Hepatocyte (in vitro differentiated cells): ENCODE data around the gene PCNX3.

Experiments
- EZH2 ChIP-seq: fragments of 200-600 bp; sonication (generic); IDR thresholded peaks from 2 replicates; pipeline ENCODE4 v1.6.1; 2016; ENCODE audit warnings: antibody characterized with exemption, mild to moderate bottlenecking, borderline replicate concordance
- EZH2phosphoT487 ChIP-seq: fragments of 200-600 bp; sonication (generic); IDR thresholded peaks from one replicate; pipeline ENCODE4 v1.6.1; 2018; ENCODE audit warnings: antibody characterized with exemption, mild to moderate bottlenecking, low read depth, moderate library complexity; ENCODE audit not compliant: unreplicated experiment, severe bottlenecking
- TF ChIP-seq, protein P1 (sequence below): fragments of 200-600 bp; sonication (generic); IDR thresholded peaks from 2 replicates; pipeline ENCODE4 v1.5.1; 2016; ENCODE audit warnings: antibody characterized with exemption, mild to moderate bottlenecking; ENCODE audit not compliant: poor library complexity

DNA sequence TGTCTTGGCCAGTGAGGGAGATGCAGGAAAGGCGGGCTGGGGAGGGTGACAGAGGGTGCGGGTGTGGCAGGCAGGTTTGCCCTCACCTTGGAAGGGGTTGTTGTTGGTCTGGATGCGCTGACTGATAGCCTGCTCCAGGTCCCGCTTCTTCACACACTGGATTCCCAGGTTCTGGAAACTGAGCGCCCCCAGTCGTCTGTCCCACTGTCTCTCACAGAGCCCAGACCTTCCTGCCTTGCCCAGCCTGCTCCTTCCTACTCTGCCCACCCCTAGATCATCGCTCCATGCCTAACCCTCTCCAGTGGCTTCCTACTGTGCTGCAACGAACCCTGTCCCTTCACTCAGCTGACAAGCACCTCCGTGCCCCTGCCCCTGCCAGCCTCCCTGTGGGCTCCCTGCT, 44.5 kb downstream of the PCNX3 start:
- TF ChIP-seq EZH2 (no peak), EZH2phosphoT487 (no peak)
- TF ChIP-seq, protein P1, sequence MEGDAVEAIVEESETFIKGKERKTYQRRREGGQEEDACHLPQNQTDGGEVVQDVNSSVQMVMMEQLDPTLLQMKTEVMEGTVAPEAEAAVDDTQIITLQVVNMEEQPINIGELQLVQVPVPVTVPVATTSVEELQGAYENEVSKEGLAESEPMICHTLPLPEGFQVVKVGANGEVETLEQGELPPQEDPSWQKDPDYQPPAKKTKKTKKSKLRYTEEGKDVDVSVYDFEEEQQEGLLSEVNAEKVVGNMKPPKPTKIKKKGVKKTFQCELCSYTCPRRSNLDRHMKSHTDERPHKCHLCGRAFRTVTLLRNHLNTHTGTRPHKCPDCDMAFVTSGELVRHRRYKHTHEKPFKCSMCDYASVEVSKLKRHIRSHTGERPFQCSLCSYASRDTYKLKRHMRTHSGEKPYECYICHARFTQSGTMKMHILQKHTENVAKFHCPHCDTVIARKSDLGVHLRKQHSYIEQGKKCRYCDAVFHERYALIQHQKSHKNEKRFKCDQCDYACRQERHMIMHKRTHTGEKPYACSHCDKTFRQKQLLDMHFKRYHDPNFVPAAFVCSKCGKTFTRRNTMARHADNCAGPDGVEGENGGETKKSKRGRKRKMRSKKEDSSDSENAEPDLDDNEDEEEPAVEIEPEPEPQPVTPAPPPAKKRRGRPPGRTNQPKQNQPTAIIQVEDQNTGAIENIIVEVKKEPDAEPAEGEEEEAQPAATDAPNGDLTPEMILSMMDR, result no peak
